ENCODE results near the gene DHCR24.

DHCR24 gene

DNA sequence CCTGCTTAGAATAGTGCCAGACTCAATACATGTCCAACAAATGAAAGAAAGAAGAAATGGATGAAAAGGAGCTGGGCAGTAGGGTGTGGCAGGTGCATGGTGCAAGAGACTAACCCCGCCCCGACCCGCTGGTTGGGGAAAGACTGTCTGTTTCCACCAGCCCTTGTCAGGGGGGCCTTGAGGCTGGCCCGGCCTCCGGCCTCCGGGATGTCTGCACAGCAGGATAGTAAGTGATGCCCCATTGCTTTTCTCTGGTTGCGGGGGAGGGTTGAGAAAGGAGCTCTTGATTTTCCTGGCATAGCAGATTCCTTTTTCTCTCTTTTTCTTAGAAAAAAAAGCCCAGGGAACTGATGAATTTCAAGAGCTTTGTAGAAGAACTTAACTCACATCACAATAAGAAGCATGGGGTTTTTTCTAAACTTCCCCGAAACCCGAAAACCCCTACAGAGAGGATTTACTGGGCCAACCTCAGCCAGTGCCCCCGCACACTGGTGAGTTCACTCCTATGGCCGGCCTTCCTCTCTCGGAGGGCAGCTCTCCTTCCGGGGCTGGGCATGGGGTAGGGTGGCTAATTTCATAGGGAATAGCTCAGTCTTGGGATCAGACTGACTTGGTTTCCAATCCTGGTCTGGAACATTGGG is 73.4 kb downstream of the DHCR24 start:
- DNase-seq = no peak

DNA sequence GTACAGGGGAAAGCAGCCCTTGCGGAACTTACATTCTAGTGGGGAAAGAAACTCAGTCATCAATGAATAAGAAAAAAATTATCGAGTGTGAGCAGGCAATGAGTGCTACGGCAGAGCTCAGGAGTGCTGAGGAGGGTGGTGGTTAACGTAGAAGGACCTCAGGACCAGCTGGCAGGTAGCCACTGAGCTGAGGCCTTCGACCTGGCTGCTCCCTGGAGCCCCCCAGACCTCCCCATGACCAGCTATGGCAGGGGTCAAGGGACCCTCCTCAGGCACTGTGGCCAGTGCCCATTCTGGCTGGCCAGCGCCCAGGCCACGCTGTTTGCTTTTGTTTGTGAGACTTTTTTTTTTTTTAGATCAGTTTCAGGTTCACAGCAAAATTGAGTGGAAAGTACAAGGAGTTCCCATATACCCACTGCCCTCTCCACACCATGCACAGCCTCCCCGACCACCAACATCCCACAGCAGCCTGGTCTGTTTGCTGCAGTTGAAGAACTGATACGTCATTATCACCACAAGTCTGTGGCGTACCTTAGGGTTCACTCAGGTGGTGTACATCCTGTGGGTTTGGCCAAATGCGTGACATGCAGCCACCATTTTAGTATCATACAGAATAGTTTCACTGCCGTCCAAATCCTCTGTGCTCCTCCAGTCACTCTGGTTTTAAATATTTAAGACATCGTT is 74.1 kb downstream of the DHCR24 start:
- no peak for DNase-seq

DNA sequence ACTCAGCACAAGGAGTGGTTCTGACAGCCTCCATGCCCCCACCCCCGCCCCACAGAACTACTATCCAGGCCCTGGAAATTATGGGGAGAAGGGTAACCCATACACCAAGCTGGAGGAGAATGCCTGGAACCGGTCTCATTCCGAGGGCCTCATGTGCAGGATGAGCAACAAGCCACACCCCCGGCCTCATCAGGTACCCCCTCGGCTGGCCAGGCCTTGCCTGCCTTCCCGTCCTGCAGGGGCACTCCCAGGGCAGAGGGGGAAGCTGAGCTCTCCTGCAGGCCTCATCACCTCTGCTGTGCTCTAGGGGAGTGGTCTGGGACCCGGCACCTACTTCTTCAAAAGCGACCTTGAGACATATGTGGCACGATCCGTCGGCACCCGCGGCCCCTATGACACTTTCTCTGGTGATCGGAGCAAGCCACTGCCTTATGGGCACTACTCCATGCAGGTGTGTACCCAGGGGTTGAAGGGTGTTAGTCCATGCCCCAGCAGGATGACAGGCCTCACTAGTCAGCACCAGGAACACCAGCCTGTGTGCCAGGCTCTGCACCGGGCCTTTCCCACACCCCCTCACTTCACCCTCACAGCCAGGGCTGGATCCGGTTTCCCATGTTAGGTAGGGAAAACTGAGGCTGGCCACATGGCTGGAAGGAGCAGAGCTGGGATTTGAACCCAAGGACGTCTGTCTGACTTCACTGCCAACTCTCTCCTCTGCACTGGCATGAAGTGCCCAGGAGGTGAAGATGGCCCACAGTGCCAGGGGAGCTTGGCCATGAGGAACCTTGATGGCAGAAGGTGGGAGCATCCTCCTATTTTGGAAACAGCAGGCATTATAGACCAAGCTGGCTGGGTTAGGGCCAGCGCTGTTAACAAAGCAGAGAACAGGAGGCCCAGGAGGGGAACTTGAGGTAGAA is 75.0 kb downstream of the DHCR24 start:
- no peak for DNase-seq

DNA sequence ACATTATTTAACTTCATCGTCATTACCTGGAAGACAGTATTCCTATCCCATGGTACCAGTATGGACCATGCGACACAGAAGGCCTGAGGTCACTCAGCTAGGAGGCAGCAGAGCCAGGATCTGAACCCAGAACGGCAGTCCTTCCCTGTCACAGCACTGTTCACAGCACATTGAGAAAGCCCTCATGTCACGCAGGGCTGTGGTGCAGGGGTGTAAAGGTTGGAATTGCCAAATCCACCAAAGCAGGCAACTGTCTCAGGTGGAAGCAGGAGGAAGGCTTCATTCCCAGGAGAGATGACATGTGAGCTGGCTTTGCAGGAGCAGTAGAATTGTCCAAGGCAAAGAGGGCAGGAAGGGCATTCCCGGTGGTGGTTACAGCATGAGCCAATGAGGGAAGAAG is 75.9 kb downstream of the DHCR24 start:
- no peak for DNase-seq

DNA sequence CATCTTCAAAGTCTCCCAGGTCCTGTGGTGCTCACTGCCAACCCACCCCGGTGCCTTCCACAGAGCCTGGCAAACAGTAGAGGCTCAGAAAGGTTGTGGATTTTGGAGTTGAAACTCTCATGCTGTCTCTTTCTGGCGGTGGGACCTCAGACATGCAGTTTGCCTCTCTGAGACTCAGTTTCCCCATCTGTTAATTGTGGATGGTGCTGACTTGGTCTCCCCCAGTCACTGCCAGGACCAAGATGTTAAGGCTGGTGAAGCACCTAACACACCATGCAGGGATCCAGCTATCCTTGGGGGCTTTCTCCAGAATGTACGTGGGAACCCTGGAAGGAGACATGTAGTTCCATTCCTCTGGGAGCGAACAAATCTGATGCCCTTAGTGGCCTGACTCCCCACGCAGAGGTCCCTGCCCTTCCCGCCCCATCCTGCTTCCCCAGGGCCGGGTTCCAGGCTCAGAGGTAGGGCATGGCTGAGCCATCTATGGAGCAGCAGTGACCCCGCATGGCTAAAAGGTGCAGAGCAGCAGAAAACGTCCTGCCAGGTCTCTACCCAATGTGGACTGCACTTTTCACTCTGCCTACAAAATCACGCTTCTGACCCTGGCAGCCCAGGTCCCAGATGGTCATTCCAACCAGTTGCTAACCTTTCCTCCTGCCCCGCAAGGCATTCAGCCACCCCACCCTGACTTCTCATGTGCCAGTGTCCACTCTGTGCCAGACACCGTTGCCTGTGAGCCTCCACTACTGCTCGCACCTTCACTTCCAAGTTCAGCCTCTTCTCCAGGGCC is 76.6 kb downstream of the DHCR24 start:
- DNase-seq = peak; percentile 39 to 75 (median 48)

DNA sequence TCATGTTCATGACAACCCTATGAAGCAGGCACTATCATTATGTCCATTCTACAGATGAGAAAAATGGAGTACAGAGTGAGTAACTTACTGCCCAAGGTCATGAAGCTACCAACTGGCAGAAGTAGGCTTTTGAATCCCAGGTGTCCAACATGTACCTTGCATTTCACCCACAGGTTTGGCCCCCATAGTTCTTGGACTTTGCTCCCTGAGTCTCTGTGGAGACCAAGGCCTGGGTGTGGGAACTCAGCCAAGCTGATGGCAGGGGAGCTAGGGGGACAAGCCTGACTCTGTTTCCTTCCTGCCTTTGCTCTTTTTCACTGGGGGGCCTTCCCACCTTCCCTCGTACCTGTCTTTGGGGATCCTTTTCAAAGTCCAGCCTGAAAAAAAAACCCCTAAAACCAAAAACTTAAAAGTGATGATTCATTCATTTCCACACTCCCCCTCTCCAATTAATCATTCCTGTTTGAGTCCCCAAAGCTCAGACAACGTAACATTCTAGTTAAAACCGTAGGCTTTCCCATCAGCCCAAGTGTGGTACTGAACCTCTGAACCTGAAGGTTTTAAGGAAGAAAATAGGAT is 77.4 kb downstream of the DHCR24 start:
- no peak for DNase-seq

DNA sequence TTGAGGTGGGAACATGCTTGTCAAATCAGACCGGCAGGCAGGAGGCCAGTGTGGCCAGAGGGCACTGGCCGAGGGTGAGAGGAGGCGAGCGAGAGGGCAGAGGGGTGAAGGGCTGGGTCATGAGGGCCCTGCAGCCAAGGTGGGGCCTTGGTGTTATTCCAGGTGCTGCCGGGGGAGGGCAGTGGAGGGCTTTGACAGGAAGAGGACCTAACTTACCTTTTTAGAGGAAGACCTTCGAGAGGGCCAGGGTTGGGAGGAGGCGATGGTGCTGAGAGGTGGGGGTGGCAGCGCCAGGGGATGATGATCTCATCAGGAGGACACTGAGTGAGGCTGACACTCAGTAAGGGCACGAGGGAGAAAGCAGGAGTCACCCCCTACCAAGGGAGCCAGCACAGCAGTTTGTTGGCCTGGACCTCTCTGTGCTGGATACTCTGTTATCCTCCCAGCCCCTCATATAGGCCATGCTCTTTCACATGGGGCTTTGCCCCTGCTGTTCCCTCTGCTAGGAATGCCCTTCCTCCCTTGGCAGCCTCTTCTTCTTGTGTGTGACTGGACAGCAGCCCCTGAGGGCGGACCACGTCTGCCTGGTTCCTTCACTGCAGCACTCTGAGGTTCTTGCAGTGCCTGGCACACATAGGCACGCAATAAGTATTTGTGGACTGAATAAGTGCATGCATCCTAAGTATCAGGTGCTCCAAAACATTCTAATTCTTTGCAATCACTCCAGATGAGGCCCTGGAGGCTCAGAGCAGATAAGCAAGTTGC is 78.4 kb downstream of the DHCR24 start:
- DNase-seq = no peak

DNA sequence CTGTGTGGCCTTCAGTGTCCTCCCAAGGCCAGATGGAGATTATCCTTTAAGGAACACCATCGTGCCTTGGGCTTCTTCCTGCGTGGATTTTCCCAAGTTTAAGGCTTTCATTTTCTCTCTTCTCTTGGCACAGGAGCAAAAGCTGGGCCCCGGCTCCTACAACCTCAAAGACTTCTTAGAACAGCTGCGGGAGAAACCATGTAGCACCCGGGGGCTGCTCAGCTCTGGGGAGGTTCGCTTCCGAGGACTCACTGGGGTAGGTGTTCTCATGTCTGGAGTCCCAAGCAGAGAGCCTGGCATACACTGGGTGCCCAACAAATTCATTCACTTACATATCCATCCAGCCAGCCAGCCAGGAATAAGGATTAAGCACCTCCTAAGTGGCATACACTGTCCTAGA is 79.2 kb downstream of the DHCR24 start:
- DNase-seq = no peak

DNA sequence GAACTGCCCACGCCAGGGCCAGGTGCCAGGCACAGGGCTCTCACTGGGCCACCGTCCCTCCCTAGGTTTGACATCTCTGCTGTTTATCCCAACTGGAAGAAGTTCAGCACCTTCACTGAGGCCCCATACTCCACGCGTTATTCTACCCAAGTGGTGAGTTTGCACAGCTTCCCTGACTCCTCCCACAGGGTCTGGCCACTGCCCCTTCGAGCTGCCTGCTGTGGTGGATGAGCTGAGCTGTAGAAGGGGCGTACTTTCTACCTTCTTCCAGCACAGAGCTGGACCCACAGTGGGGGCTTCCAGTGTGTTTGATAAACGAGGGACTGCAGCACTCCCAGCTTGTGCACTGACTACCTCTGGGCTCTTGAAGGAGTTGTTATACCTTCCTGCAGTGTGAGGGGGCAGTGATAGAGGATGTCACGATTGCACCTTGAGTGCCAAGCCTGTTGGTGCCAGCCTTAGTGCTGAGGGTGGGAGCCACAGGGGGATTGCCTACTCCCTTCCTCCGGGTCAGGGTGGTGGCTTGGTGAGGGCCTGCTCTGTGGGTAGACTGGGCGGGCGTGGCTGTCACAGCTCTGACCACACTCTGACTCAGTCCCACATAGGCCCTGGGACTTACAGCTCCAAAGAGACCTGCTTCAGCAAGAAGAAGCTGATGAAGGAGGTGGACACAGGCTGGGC is 79.9 kb downstream of the DHCR24 start:
- DNase-seq = no peak

DNA sequence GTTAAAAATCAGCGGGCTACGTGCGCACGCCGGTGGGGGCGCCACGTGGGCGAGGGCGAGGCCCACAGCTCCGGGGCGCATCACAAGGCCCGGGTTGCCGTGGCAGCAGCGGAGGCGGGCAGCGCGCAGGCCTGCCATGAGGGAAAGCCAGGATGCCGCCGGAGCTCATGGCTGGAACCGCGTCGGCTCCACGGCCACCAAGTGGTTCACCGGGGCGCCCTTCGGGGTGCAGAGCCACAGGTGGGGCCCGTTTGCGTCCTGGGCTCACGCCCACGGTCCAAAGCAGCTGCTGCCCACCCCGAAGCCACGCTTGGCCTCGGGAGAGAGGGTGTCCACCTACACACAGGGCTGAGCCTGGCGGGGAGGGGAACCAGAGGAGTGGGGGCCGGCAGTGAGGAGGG is 81.0 kb downstream of the DHCR24 start:
- no peak for DNase-seq

DNA sequence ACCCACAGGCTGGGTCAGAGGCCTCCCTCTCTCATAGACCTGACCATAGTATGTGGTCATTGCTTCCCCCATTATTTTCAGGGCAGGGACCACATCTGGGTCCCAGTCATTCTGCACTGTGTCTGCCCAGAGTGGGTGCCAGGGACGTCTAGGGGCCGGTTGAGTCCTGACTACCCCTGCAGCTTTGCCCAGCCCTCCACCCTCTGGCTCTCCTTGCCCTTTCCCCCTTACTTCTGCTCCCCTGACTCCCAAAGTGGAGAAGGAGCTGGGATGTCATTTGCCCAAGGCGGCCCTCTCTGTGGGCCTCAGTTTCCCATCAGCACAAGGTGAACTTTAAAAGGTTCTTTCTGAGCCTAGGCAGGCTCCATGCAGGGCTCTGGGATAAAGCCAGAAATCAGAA is 81.5 kb downstream of the DHCR24 start:
- DNase-seq = no peak

DNA sequence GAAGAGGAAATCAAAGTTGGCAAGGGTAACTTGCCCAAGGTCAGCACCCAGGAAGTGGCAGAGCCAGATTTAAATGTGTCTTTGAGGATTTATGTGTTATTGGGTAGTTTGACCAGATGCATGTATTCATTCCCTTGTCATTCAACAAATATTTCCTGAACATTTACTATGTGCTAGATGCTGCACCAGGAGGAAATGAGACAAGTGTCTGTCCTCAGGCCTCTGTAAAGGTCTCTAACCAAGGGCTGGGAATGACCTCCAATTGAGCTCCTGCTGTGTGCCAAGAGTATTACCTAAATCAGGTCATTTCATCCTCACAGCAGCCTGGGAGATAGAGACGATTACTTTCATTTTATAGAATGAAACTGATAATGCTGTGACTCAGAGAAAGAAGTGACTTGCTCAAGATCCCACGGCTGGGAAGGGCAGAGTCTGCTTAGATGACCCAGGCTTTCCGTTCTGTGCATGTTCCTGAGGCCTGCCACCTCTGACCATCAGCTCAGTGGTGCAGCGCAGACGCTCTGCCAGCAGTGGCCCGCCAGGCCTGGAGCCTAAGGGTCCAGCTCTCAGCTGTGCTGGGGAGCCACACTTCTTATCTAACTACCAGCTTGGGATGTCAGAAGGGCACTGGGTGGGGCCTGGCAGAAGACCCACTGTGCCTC is 82.4 kb downstream of the DHCR24 start:
- no peak for DNase-seq

DNA sequence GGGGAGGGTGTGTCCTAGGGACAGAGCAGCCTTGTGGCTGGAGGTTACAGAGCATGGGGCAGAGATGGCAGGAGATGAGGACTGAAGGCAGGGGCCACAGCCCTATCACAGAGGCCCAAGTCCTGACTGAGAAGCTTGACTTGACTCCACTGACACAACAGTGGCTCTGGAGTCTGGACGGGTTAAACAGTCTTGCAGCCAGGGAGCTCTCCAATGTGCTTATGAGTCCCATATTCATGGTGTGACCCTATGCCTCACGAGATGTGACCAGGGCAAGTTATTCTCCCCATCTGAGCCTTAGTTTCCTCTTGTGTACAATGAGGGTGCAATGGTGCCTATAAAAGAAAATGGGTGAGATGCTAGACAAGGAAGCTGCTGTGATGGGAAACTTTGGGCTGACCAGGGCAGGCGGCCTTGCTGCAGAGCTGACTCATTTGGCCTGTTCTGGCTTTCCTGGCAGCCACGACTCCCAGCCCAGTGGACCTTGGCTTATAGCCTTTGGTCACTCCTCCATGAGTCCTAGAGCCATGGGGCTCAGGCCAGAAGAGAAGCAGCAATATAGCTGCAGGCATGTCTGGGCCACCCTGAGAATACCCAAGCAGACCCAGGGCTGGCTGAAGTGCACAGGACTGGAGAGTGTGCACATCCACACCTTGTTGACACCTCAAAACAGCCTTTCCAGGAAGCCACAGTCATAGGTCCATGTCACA is 83.1 kb downstream of the DHCR24 start:
- no peak for DNase-seq

DNA sequence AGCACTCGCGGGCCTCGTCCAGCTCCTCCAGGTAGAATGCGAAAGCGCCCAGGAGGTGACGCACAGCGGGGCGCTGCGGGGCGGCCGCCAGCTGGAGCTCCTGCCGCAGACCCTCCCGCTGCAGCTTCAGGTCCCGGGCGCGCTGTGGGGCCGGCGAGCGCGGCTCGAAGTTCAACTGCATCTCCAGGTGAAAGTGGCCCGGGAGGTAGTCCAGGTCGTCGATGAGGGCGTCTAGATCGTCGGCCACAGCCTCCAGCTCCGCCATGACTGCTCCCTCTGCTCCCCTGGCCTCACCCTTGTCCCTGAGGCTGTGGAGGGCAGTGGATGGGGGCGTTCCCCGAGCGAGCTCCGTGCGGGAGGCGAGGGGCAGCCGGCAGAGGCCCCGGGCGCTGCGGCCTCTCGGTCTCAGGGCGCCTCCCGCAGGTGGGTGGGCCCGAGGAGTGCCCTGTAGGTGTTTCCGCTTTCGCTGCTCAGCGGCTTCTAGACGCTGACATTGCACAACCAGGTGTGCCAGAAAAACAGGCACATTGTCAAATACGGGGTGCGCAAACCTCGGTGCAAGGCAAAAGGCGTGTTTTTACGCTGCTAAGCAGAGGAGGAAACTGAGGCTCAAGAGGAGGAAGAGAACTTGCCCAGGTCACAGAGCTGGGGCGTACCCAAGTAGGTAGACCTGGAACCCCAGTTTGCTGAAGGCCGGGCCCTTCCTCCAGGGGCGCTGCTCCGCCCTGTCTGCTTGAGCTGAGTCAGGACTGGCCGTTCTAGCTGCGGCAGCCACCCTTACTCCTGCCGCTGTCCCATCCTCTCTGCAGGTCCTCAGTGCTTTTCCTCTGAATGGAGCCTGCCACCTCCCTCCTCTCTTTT is 85.9 kb downstream of the DHCR24 start, which contains the start of gene TTC22:
TTC22 (minus strand) TSS at position 425 of the 861 bp plus-strand sequence; CDS start at position 265, 160 bp downstream.
- no peak for DNase-seq

DNA sequence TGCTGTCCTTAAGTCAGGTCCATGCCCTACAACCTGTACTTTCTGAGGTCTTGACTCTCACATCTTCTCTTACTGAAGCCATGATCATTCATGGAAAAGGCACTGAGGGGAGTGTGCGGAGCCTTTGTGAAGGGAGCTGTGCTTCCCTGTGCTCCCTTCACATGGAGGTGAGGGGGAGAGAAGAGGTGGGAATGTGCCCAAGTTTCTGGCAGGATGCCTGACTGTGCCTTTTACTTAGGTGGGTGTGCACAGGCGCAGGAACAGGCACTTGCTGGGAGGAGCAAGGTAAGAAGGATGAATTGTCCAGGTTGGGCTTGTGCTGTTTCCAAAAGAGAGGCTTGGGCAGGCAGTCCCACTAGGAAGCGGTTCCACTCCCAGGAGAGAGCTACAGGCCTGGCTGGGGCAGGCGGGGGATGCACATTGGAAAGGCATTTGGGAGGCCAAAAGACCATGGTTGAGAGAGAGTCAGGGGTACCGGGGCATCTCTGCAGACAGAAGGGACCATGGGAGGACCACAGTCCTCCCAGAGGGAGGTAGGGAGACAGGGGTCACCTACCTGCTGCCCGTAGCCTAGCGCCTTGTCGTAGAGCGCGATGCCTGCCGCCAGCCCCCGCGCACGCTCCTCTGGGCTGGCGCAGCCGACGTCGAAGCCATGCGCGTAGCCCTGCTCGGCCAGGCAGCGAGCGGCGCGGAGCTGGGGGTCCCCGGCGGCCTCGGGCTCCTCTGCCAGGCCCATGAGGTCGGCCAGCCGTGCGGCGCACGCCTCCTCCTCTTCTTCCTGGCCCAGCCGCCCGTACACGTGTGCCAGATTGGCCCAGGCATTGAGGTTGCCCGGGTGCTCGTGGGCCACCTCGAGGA is 86.7 kb downstream of the DHCR24 start:
- no peak for DNase-seq
